GM18520 (cell line): Measurements from ENCODE around the gene RIIAD1.
"Not testable (repeated sequence)": the region's sequence is repeated elsewhere in the genome, so short reads cannot be mapped to it uniquely, and the experiment has no call there.

Source experiments
- ATAC-seq: cut with Tn5 transposase; IDR thresholded peaks from one replicate; pipeline ENCODE4 v1.9.1; 2021; ENCODE audit not compliant: unreplicated experiment

The RIIAD1 gene, protein sequence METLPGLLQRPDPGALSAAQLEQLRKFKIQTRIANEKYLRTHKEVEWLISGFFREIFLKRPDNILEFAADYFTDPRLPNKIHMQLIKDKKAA

GRCh38 chr1:151720974-151721787, at the start of gene RIIAD1:
TSS of gene RIIAD1 (plus strand) at chr1:151721522. CDS start at chr1:151721537, 15 bp downstream.
- ATAC-seq = no peak

DNA sequence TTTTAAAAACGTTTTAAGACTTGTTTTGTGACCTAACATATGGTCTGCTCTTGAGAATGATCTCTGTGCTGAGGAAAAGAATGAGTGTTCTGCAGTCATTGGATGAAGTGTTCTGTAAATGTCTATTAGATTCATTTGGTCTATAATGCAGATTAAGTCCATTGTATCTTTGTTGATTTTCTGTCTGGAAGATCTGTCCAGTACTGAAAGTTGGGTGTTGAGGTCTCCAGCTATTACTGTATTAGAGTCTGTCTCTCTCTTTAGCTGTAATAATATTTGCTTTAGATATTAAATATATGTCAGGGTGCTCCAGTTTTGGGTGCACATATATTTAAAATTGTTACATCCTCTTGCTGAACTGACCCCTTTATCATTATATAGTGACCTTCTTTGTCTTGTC, 47.9 kb upstream of the RIIAD1 start:
- no peak for ATAC-seq

GRCh38 chr1:151680391-151680790, 40.9 kb upstream of the RIIAD1 start:
- no peak for ATAC-seq

DNA sequence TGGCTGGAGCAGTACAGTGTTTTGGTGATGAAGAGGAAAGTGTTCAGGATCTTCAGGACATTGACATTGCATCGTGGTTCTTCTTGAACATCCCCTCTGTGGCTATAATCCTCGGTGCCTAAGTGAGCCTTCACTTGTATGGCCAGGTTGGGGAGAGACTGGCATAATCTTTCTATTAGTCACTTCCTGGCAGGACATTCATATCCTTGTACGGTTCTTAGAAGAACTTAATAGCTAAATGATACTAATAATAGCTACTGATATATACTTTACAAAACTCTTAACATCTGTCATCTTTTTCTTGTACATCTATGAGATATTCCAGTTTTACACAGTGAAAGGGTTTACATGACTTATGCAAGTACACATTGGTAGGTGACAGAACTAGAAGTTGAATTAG, 40.5 kb upstream of the RIIAD1 start:
- no peak for ATAC-seq

DNA sequence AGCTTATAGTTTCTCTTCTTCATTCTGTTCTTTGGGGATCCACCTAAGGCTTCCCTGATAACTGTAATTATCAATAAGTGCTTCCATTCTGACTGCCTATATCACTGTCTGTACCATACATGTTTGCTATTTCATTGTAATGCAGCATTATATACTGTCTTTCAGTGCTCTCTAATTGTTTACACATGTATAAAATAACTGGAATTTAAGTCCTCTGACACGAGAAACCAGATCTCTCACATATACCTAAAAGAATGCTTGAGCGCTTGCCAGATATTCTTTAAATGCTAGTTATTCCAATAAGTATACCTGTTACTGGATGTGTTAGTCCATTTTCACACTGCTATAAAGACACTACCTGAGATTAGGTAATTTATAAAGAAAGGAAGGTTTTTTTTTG, 39.4 kb upstream of the RIIAD1 start:
- no peak for ATAC-seq

- ATAC-seq = not testable (repeated sequence)
Measured at GRCh38 chr1:151682901-151683300, 38.4 kb upstream of the RIIAD1 start.

DNA sequence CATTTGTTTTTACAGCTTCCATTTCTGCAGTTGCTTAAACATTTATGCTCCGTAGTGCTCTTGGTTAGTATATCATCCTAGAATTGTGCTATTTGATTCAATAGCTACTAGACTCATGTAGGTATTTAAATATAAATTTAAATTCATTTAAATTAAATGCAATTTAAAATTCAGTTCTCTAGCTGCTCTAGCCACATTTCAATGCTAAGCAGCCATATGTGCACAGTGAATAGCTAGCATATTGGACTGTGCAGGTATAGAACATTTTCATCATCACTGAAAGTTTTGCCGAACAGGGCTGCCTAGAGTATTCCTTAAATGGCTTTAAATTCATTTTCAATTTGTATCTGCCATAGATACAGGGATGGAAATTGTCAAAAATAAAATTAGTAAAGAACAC, 37.2 kb upstream of the RIIAD1 start:
- no peak for ATAC-seq

- no peak for ATAC-seq
Measured at GRCh38 chr1:151686561-151686960, 34.8 kb upstream of the RIIAD1 start.

DNA sequence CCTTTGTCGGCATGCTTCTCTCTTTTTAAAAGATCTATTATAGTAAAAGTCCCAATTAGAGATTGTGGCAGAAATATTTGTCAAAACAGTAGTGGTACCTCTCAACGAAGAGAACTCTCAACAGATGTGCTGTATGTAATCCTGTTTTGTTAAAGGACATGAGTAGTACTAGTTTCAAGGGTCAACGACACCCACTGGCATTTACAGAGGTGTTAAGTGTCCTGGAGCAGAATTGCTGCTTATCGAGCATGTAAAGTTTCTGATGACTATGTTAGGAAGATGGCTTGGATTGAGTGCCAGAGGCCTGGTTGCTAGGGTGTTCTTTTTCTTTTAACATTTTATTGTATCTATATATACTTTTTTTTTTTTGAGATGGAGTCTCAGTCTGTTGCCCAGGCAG, 31.8 kb upstream of the RIIAD1 start:
- ATAC-seq = no peak

DNA sequence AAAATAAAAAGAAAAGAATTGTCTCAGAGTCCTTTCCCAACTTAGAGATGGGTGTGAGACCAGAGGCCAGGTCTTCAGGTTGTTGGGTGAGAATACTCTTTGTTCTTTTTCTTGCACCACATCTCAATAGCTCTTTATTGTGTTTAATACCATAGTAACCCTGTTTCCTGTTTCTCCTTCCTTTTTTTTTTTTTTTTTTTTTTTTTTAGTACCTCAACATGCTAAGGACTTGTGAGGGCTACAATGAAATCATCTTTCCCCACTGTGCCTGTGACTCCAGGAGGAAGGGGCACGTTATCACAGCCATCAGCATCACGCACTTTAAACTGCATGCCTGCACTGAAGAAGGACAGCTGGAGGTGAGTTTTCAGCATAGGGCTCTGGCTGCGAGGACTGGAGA, 29.1 kb upstream of the RIIAD1 start:
- ATAC-seq = no peak

DNA sequence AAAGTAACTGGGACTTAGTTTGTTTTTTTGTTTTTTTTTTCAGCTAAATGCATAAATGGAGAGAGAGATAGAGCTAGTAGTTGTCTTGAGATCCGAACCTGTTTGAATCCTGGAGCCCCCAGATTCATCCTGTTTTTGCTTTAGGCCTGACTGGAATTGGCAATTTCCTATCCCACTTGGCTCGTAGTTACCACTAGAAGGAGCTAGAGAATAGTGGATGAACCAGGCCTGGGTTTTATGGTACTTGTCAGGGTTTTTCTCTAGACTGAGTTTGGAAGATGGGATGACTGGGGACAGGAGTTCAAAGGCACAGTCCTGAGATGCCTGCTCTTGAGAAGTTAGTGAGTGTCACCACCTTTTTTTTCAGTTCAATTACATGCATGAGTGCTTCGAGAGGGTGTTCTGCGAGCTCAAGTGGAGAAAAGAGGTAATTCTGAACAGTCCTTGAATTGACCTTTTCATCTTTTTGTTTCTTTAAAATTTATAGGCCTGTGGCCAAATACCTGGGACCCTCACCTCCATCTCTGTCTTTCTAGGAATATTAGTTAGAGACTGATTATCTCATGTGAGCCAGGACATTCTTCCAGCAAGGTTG, 28.2 kb upstream of the RIIAD1 start:
- ATAC-seq = no peak

- ATAC-seq = no peak
Measured at GRCh38 chr1:151701515-151701914, 19.8 kb upstream of the RIIAD1 start.

- ATAC-seq = no peak
Measured at GRCh38 chr1:151702936-151703335, 18.4 kb upstream of the RIIAD1 start.

DNA sequence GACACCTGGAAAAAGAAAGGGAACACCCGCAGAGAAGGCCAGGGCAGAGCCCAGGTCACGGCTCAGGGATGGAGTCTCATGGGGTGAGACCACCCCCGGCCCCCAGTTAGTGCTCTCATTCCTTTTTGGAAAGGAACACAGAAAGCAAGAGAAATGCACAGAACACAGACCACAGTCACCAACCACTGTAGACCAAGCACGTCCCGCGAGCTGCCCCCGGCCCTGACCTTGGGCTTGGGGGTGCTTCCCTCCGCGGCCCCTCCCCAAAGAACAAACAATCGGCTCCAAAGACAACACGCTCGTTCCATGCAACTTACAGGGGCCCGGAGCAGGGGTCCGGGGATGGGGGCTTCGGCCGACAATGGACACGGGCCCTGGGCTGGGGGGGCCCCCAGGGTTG, 17.5 kb upstream of the RIIAD1 start:
- ATAC-seq = no peak

- no peak for ATAC-seq
Measured at GRCh38 chr1:151704246-151704645, 17.1 kb upstream of the RIIAD1 start.

DNA sequence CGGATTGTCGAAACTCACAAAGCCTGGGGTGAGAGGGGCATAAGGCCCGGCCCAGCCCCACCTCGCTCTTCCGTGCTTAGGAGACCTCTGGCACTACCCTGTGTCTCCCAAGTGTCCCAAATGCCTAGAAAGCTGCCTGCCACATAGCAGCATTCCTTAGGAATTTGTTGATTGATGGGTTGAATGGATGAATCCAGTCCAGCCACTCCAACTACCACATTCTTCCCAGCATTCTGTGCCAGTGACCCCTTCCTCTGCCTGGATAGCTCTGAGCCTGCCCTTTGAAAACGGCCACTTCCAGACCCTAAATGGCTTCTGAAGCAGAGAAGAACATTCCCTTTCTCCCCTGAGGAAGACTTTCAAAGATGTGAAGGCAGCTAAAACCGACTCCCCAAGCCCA, 16.2 kb upstream of the RIIAD1 start:
- no peak for ATAC-seq

DNA sequence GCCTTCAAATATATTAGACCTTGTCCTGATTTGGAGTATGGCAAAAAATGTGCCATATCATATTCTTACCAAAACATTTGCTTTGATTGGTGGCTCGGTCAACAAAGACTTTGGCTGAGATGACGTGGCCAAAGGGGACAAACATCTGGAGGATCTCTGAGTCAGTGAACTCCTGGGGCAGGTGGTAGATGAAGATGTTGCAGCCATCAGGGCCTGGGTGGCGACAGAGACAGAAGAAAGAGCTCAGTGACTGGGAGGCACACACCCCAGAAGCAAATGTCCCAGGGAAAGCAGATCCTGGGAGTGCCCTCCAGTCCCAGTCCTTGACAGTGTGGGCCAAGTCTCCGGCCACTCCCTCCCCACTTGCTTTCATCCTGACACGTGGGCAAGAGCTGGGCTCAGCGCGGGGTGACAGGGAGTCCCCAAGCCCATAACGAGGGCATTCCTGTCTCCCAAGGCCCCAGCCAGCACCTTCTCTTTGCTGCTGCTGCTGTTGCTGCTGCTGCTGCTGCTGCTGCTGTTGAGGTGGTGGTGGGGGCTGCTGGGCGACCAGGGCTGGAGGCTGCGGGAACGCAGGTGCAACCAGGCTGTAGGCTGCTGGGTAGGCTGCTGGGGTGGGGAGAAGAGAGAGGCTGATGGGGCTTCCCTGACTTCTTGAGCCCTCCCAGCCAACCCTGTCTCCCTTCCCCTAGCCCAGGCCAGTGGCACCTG, 15.4 kb upstream of the RIIAD1 start:
- no peak for ATAC-seq

- no peak for ATAC-seq
Measured at GRCh38 chr1:151706464-151707415, 14.6 kb upstream of the RIIAD1 start.

DNA sequence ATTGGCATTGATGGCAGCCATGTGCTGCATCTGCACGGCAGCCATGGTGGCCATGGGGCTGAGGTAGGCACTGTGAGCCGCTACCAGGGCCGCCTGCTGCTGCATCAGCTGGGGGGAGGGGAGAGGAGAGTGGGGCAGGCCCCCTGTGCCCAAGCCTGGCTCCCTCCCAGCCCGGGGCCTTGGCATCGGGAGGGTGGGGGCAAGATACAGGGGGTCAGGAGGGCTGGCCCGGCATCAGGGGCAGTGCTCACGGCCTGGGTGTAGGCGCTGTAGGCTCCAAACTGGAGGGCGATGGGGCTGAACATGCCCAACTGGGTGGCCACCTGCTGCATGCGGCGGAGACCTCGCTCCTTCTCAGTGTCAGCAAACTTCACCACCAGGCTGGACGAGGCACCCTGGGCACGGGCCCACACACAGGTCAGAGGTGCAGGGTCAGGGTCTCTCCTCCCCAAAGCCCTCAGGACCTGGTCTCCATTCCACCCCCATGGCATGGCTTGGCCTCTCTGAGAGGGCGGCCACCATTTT, 13.7 kb upstream of the RIIAD1 start:
- ATAC-seq = no peak

GRCh38 chr1:151708891-151709290, 12.4 kb upstream of the RIIAD1 start:
- no peak for ATAC-seq
